NCI-H1092 (cell line): Measurements from ENCODE around the gene PCDHAC2.

Experiments used
- DNase-seq: peaks from one replicate; lab custom pipeline; 2025; lab: John Stamatoyannopoulos, UW

PCDHAC2 gene, protein sequence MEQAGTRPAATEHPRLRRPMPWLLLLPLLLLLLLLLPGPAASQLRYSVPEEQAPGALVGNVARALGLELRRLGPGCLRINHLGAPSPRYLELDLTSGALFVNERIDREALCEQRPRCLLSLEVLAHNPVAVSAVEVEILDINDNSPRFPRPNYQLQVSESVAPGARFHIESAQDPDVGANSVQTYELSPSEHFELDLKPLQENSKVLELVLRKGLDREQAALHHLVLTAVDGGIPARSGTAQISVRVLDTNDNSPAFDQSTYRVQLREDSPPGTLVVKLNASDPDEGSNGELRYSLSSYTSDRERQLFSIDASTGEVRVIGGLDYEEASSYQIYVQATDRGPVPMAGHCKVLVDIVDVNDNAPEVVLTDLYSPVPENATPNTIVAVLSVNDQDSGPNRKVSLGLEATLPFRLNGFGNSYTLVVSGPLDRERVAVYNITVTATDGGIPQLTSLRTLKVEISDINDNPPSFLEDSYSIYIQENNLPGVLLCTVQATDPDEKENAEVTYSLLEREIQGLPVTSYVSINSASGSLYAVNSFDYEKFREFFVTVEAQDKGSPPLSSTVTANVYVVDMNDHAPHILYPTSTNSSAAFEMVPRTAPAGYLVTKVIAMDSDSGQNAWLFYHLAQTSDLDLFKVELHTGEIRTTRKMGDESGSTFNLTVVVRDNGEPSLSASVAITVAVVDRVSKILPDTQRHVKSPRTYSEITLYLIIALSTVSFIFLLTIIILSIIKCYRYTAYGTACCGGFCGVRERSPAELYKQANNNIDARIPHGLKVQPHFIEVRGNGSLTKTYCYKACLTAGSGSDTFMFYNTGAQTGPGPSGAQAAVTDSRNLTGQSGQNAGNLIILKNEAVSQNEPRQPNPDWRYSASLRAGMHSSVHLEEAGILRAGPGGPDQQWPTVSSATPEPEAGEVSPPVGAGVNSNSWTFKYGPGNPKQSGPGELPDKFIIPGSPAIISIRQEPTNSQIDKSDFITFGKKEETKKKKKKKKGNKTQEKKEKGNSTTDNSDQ

GRCh38 chr5:140966293-140967225 is at the start of gene PCDHAC2:
Gene PCDHAC2 (plus strand): TSS chr5:140966476. CDS start chr5:140966767, 291 bp downstream.
- peak; percentile 30 for DNase-seq

DNA sequence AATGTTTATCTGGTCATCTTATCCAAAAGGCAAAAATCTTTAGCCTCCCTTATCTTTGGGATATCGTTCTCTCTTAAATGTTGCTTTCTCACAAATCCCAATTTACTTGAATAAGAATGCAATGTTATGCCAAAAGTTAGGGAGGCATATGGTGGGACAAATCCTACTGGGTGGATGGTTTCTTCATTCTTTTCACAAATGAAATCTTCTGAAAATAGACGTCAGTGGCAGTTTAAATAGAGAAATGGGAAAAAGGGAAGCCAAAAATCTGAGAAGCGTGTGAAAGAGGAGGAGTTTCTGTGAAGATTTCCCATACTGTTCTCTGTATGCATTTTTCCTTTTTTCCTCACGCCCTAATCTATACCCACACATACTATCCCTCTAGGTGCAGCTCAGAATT is 42.7 kb upstream of the PCDHAC2 start:
- DNase-seq, result no peak

- no peak for DNase-seq
Observed at GRCh38 chr5:140925806-140926442, 40.4 kb upstream of the PCDHAC2 start, which contains the start of gene PCDHAC1. Gene PCDHAC1 (plus strand): TSS chr5:140926299. CDS start chr5:140926893, 594 bp downstream.

DNA sequence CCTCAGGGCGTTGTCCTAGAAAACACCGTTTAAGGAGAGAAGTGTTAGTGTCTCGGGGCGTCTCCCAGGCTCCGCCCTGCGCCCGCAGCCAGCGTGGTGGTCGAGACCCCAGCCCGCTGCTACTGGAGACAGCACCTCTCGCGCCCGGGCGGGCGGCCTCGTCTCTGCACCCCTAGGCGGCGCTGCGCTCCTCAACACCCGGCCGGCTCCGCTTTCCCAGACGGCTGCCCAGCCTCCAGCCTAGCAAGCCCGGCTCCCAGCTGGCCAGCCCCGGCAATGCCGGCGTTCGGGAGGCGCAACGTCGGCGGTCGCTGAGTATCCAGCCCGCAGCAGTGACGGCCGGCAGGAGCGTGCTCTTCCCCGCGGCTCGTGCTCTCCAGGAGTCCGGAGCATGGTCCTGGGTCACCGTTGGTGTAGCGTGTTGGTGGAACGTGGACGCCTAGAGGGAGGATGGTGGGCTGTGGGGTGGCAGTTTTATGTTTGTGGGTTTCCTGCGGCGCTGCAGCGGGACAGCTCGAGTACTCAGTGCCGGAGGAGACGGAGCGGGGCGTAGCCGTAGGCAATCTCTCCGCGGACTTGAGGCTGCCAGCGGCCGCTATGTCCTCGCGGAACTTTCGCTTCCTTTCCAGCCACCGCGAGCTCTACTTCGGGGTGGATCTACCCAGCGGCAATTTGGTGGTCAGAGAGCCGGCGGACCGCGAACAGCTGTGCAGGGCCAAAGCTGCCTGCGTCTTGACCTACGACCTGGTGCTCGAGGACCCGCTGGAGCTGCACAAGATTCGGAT is 39.6 kb upstream of the PCDHAC2 start:
- DNase-seq, result peak; percentile 69

GRCh38 chr5:140927228-140927573 is 39.1 kb upstream of the PCDHAC2 start:
- no peak for DNase-seq

DNA sequence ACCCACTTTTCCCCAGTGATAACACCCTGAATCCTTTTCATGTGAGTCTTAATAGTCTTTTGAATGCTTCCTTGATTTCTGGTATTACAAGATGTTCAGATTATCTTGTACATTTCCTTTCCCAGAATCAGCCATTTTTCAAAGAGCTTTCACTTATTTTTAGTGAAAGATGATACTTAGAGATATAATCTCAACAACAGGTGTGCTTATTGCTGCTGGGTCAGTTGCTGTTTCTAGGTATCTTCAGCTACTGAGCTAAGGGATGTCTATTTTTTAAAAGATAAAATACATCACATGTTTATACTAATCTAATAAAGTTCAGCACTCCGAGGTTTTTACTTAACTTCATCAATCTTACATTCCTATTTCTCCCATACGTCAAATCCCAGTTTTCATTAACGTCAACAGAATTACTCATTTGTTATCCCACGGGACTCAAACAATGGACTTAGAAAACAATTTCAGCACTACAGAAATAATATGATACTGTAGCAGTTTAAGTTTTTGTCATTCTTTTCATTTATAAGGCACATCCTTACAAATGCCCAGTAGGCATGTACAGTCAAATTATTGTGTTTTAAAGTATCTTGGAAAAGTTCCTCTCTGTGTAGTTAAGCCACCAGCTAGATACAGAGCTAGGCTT is 31.2 kb upstream of the PCDHAC2 start:
- no peak for DNase-seq

- DNase-seq, result no peak
Observed at GRCh38 chr5:140946578-140946977, 19.7 kb upstream of the PCDHAC2 start.

DNA sequence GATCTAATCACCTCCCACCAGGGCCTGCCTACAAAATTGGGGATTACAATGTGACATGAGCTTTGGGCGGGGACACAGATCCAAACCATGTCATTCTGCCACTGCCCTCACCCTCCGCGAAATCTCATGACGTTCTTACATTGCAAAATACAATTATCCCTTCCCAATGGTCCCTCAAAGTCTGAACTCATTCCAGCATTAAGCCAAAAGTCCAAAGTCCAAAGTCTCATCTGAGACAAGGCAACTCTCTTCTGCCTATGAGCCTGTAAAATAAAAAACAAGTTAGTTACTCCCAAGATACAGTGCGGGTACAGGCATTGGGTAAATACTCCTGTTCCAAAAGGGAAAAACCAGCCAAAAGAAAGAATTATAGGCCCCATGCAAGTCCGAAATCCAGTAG is 14.6 kb upstream of the PCDHAC2 start:
- no peak for DNase-seq

DNA sequence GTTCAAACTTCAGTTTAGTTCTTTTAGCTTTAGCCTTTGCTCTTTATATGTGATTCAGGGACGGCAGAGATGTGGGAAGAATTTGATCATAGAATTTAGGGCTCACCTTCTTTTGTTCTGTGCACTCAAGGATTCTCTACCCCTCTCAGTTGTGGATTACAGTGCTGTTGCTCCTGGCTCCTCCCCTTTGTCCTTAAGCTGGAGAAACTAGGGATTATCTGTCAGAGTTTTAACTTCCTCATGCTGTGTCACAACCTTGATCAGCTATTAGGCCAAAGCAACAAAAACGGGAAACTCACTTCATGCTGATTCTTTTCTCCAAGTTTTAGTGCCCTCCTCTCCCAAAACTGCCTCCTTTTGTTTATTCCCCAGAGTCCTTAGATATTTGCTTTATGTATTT is 13.0 kb upstream of the PCDHAC2 start:
- no peak for DNase-seq

- DNase-seq, result no peak
Observed at GRCh38 chr5:140962190-140962589, 4.1 kb upstream of the PCDHAC2 start.

- DNase-seq, result no peak
Observed at GRCh38 chr5:140964356-140964755, 1.9 kb upstream of the PCDHAC2 start.

GRCh38 chr5:140965905-140966292 is 377 bp upstream of the PCDHAC2 start:
- DNase-seq, result no peak

- DNase-seq, result no peak
Observed at GRCh38 chr5:140967226-140967893, 1.1 kb downstream of the PCDHAC2 start.

GRCh38 chr5:140969880-140970279 is 3.6 kb downstream of the PCDHAC2 start:
- DNase-seq, result no peak

GRCh38 chr5:140973550-140973949 is 7.3 kb downstream of the PCDHAC2 start:
- DNase-seq, result no peak

- no peak for DNase-seq
Observed at GRCh38 chr5:140977003-140977402, 10.7 kb downstream of the PCDHAC2 start.

DNA sequence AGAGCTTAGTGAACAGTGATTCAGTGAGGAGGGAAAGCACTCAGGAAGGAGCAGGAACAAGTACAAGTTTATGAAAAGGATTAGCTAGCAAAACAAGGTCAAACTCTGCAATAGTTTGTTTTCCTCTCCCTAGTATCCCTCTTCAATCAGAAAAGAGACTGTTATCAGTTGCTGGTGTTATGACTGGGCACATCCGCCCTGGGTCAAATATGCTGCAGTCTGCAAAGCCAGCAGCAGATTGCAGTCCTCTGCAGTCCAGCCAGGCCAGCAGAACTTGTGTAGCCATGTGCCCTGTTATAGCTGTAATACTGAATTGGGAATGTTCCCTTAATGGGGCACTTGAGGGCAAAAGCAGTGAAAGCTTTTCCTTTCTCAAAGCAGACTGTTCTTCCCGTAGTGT is 12.0 kb downstream of the PCDHAC2 start:
- no peak for DNase-seq

- no peak for DNase-seq
Observed at GRCh38 chr5:140978983-140979382, 12.7 kb downstream of the PCDHAC2 start.

DNA sequence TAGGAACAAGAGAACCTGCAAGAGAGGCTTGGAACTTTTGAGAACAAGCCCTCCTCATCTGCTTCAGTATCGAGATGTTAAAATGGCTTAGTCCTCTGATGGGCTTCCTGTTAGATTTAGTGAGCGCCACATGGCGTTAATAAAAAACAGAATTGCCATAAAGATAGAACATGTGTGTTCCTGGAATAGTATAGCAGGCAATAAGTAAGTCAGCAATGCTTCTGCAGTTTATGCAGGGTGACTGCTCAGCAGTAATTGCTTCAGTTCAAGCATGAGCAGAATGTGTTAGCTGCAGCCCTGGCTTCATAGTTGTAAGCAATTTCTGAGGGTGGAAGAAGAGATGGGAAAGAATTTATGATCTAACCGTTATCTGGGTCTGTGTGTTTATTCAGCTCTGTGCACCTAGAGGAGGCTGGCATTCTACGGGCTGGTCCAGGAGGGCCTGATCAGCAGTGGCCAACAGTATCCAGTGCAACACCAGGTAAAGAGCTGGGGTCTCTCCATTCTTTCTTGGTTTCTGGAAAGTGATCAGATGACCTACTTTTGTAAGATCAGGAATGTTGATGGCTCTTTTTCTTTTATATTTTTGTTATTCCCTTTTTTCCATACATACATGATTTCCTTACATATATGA is 15.9 kb downstream of the PCDHAC2 start:
- no peak for DNase-seq
